Activated CD4-positive, CD25-positive, alpha-beta regulatory T cell treated with anti-CD3 and anti-CD28 coated beads, Interleukin-2, amount 50 U/mL, for 16 hours (primary cell): ENCODE results near the gene ASXL1.
"Not testable (repeated sequence)": the region's sequence is repeated elsewhere in the genome, so short reads cannot be mapped to it uniquely, and the experiment has no call there.

Experiments used
- DNase-seq: peaks from one replicate; pipeline ENCODE4 v3.0.0-alpha.2; 2020; ENCODE audit warnings: low read depth, low spot score

The ASXL1 gene

DNA sequence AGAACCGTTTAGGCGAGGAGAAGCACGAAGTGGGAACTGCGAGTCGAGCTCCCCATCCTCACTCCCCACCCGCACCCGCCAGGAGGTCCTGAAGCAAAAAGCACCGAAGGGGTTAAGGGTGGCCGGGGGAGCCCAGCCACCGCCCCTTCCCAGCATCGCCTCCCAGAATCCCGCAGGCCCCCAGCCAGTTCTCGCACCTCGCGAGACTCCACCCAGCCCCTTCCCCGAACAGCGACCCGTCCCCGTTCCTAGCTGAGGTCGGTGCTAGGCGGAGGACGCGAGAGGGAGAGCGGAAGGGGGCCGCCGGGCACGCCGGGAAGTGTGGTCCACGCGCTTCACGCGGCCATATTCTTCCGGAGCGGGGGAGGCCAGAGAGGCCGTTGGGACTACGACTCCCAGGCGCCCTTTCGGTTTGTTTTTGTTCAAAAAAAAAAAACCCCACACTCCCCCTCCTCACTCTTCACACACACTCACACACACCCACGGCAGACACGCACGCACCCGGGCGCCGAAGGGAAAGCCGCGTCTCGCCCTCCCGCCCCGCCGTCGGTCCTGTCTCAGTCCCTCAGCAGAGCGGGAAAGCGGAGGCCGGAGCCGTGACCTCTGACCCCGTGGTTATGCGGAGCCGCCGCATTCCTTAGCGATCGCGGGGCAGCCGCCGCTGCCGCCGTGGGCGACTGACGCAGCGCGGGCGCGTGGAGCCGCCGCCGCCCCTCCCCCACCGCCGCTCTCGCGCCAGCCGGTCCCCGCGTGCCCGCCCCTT lies at the start of gene ASXL1:
TSS of gene ASXL1 (plus strand) at position 463 of the 763 bp plus-strand sequence. CDS start 445 bp downstream, outside the sequence.
- peak; percentile 89 for DNase-seq

DNA sequence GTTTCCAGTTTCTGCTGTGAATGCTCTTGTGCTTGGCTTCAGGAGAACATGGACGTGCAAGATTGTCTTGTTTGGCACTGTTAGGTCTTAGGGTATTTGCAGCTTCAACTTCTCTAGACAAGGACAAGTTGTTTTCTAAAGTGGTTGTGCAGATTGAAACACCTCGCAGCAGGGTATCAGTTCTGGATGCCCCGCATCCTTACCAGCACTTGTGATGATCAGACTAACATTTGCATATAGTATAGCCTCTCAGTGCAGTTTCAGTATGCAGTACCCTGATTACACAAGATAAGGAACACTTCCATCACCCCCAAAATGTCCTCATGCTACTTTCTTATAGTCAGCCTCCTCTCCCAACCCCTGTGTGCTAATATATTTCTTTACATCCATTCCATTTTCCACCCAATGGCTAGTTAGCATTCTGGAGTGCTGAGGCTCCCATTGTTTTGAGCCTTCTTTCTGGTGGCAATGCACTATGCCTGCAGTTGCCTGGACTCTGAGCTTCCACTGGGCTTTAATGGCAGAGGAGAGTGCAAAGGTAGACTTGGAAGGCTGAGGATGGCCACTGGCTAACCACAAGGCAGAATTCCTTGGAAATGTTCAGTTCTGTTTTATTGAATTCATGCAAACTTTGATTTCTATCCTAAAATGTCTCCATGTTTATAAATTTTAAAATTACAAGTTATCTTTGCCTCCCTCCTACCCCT lies 45.3 kb upstream of the ASXL1 start:
- no peak for DNase-seq

DNA sequence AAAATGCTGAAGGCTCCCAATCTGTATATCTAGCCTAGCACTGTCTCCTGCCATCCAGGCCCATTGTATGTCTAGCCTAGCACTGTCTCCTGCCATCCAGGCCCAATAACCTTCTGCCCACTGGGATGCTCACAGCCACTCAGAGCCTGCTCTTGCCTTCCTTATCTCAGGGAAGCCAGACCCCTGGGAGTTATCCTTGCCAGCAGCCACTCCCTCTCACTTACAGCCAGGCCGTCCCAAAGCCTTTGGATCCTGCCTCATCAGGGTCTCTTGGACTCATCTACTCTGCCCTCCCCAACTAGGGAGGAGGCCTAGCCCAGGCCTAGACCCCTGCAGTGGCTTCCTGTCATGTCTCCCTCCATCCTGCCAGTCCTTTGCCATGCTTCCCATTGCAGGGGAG lies 43.4 kb upstream of the ASXL1 start:
- DNase-seq, result no peak

DNA sequence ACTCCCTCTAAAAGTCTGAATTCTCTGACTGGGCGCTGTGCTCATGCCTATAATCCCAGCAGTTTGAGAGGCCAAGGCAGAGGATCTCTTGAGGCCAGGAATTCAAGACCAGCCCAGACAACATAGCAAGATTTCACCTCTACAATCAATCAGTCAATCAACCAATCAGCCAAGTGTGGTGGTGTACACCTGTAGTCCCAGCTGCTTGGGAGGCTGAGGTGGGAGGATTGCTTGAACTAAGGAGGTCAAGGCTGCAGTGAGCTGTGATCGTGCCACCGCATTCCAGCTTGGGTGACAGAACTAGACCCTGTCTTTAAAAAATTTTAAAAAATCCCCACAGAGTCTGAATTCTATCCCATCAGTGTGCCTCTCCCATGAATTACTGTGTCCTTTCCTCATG lies 42.7 kb upstream of the ASXL1 start:
- DNase-seq, result no peak

DNA sequence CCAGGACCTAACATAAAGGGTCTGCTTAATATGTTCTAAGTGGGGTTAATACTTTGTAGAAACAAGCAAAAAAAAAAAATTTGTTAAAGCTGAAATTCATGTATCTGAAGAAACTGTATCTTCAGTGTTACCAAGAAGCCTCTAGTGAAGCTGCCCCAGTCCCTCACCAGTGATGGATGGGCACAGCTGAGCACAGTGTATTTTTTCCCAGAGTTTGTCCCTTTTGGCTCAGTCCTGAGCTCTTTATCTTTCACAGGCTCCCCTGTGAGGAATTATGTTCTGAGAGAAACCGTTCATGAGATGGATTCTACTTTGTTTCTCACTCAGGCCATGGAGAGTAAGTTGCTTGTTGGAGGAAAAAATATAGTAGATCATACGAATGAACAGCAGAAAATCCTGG lies 42.2 kb upstream of the ASXL1 start:
- DNase-seq, result no peak

DNA sequence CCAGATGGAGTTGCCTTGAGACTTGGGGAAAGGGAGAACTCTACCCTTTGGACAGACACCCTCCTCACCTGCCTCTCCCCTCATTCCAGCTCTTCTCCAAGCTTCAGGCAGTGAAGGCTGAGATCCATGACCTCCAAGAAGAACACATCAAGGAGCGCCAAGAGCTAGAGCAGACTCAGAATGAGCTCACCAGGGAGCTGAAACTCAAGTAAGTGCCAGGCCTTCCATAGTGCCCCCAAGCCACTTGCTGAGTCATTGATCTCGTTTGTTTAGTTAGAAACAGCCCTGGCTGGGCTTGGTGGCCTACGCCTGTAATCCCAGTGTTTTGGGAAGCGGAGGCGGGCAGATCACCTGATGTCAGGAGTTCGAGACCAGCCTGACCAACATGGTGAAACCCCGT lies 41.5 kb upstream of the ASXL1 start:
- DNase-seq, result no peak

DNA sequence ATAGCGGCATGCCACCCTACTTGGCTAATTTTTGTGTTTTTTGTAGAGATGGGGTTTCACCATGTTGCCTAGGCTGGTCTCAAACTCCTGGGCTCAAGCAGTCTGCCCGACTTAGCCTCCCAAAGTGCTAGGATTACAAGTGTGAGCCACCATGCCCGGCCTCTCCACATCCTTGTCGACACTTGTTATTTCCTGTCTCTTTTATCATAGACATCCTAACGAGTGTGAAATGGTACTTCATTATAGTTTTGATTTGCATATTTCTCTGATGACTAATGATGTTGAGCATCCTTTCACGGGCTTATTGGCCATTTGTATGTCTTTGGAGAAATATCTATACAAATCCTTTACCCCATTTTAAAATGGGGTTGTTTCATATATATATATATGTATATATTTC lies 39.0 kb upstream of the ASXL1 start:
- no peak for DNase-seq

DNA sequence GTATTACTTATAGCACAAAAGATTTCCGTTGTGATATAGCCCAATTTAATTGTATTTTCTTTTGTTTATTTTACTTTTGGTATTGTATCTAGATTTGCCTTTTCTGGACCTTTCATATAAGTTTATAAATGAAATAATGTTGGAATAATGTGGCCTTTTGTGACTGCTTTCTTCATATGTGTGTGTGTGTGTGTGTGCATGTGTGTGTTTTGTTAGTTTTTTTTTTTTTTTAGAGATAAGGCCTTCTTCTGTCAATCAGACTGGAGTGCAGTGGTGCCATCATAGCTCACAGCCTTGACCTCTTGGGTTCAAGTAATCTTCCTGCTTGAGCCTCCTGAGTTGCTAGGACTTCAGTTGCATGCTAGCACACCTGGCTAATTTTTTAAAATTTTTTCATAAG lies 37.8 kb upstream of the ASXL1 start:
- DNase-seq, result no peak

DNA sequence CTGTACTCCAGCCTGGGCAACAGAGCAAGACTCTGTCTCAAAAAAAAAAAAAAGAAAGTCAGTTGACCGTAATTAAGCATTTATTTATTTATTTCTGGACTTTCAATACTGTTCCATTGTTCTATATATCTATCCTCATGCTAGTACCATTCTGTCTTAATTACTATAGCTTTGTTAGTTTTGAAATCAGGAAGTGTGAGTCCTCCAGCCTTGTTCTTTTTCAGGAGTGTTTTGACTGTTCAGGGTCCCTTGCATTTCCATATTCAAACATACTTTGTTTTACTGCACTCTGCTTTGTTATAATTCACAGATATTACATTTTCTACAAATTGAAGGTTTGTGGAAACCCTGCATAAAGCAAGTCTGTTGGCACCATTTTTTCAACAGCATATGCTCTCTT lies 36.7 kb upstream of the ASXL1 start:
- DNase-seq, result no peak

DNA sequence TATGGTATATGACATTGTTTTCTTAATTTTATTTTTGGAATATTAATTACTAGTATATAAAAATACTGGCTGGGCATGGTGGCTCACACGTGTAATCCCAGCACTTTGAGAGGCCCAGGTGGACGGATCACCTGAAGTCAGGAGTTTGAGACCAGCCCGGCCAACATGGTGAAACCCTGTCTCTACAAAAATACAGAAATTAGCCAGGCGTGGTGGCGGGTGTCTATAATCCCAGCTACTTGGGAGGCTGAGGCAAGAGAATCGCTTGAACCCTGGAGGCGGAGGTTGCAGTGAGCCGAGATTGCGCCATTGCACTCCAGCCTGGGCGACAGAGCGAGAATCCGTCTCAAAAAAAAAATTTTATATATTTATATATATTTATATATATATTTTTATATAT lies 35.9 kb upstream of the ASXL1 start:
- DNase-seq, result not testable (repeated sequence)

DNA sequence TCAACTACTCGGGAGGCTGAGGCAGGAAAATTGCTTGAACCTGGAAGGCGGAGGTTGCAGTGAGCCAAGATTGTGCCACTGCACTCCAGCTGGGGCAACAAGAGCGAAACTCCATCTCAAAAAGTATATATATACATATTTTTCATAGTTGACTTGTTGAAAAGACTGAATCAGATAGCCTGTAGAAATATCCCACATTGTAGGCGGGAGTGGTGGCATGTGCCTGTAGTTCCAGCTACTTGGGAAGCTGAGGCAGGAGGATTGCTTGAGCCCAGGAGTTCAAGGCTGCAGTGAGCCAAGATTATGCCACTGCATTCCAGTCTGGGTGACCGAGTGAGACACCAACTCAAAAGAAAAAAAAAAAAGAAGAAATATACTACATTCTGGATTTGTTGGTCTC lies 34.4 kb upstream of the ASXL1 start:
- DNase-seq, result not testable (repeated sequence)

DNA sequence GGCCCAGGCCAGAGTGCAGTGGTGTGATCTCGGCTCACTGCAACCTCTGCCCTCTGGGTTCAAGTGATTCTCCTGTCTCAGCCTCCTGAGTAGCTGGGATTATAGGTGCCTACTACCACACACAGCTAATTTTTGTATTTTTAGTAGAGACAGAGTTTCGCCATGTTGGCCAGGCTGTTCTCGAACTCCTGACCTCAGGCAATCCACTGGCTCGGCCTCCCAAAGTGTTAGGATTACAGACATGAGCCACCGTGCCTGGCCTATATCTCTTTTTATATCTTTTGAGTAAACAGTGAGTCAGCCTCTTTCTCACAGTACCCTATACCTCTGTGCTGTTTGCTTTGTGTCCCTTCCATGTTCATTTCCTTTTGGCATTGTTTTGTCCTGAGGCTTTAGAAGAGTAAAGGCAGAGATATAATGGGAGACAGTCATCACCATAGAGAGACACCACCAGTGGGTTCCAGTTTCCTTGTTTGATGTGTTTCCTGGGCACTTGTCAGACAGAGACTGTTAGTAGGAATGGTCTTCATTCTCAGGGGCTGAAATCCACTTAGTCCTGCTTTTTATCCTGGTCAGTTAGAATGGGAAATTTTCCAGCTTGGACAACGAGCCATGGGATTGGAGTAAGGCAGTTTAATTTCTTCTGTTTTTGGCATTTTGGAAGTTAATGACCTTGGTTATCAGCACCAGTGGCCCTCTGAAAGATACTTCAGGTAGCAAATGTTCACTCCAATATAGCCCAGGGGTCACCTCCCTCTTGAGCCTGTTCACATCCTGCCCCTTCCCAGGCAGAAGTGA lies 32.2 kb upstream of the ASXL1 start:
- DNase-seq, result no peak

DNA sequence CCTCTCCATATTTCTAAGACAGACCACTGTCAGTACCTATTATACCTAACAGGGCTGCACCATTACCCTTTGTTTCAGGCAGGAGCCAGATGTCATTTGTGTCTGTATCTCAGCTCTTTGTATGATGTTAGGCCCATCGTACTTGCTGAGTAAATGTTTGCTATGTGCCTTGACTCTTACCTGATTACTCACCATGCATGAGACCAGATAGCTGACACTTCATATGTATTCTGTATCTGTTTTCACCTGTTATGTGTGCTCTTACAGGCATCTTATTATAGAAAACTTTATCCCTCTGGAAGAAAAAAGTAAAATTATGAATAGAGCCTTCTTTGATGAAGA lies 31.7 kb upstream of the ASXL1 start:
- no peak for DNase-seq

DNA sequence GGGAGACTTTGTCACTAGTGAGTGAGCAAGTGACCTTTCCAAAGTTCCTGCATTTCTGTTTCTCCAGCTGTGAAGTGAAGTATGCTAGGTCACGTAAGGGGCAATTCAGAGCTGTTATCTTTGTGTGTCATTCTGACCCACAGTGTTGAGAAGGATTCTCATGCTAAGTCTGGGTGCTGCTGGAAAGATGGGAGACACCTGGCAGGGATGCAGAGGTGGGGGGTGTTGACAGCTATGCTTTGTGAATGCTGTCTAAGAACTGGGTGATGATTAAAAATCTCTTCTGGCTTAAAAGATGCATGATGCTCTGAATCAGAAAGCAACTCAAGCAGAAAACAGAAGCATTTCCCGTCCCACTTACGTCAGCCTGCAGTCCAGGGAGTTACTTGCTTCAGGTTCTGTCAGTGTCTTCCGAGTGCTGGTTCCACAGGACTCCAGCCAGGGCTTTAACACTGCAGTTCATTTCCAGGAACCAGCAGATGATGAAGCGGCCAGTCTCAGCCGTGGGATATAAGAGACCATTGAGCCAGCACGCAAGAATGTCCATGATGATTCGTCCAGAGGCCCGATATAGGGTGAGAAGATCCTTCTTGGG lies 30.9 kb upstream of the ASXL1 start:
- DNase-seq, result no peak

DNA sequence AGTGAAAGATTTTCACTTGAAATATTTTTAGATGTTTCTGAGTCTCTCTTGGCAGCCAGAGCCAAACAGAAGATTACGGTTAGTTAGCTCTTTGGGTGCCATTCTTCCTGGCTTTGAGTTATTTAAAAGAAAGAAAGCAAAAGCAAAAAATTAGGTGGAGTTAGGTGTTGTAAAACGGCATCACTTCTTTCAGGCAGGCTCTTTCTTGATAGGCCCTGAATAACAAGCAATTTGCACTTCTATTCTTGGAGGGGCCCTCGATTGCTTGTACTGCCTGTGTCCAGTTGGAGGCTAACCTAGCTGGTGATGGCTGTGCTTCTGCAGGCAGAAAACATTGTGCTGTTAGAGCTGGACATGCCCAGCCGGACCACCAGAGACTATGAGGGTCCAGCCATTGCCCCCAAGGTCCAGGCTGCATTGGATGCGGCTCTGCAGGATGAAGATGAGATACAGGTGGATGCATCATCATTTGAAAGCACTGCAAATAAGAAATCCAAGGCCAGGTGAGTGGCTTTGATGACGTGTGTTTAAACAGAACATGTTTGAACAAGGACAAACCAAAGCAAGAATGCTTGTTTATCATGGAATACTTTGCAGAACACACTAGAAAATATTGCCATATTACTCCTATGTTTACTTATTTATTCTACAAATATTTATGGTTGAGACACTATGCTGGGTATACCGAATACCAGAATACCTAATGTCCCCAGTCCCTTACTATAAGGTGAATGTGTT lies 28.1 kb upstream of the ASXL1 start:
- no peak for DNase-seq

DNA sequence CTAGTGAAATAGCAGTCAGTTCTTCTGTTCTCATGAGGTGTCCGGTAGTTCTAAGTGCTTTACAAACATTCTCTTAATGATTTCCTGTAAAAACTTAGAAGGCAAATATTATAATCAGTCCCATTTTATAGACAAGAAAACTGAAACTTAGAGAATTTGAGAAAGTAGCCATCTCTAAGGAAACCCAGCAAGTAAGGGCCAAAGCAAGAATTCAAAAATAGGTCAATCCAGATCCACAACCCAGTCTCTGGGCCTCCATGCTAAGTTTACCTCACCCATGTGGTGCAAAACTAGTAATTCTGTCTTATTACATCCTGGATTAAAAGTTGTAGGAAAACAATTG lies 27.6 kb upstream of the ASXL1 start:
- DNase-seq, result no peak

DNA sequence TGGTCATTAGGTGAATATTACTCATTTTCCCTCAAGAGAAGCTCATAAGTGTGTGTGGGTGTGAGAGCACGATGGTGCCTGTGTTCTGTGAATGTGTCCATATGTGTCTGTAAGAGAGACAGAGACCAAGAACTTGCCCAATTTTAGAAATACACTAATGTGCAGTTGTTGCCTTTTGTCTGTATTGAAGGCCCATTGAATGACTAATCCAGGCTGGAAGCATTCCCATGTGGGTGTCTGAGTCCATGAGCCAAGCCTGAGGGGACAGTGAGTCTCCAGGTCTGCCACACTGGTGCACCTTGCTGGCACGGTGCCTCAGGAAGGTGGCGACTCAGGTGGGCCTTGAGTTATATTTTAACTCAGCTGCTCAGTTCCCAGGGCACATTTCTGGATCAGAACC lies 25.5 kb upstream of the ASXL1 start:
- no peak for DNase-seq

DNA sequence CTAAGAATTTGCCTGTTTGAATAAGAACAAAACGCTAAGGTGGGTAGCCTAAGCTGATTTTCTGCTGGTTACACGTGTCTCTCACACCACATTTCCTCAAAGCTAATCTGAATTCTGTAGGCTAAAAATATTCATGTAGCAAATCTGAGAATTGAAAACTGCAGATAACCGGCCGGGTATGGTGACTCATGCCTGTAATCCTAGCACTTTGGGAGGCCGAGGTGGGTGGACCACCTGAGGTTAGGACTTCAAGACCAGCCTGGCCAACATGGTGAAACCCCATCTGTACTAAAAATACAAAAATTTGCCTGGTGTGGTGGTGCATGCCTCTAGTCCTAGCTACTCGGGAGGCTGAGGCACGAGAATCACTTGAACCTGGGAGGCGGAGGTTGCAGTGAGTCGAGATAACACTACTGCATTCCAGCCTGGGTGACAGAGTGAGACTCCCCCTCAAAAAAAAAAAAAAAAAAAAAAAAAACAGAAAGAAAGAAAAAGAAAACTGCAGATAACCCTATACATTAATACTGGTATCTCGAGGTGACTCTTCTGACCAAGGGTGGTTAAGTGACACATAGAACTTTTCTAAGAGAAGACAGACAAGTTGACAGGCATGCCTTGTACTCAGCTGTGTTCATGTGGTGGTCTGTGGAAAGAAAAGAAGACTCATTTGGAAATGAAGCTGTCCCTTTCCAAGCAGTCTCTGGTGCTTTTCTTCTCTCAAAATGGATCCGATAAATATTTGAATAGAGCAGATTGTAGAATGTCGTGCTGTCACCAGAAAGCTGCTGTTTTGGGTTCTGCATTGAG lies 24.7 kb upstream of the ASXL1 start:
- no peak for DNase-seq

DNA sequence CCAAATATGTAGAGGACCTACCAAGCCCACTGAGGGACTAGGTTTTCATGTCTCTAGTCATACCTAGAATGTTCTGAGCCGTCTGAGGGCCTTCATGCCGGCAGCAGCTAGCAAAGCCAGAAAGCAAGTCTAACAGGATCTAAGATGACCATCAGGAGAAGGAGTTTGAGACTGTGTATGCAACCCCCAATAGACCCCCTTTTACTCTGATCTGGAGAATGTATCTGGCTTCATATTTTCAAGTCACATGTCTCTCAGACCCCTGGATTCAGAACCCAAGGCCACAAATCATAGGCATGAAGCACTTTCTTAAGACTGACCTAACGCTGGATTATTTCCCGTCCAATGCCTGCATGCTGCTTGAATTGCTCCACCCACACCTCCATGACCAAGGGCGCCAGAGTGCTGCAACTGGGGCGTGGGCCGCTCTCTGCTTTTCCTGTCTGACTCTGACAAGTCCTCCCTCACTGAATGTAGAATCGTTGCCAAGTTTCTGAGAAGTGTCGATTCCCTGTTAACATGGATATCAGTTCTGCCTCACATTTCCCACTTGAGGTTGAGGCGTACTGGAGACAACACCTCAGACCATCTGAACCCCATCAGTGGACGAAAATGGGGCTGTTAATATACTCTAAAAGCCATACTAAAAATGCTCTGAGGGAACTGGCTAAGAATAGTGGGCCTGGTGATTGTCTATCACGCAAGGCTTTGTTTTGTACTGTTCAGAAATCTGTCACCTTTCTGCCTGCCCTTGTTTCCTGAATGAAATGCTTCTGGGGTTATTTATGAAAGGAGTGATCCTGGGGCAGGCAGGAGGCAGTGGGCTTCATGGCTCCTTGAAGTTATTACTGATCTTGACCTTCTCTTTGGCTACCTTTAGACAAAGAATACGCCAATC lies 23.9 kb upstream of the ASXL1 start:
- DNase-seq, result peak; percentile 28

DNA sequence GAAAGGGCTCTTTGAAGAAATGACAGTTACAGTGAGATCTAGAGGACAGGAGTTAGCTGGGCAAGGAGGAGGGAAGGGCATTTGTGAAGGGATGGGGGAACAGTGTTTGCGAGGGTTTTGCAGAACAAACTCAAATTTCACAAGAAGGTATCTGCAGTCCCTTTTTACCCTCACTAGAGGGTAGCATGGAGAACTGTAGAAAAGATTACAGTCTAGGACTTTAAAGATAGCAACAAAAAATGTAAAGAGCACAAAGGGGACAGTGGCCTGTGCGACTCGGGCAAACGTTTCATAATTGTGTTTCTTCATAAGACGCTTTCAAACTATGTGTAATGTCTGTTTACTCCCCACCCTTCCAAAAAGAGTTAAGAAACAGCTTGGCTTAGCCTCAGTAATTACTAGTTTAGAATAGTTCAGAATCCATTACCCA lies 21.2 kb upstream of the ASXL1 start:
- no peak for DNase-seq
